A673 (cell line): ENCODE results near the gene M6PR. TPM values are rescaled to one million over a fixed set of nuclear protein-coding genes. Genes with fewer than 3 reads are reported as not detected.
"Not testable (repeated sequence)": the region's sequence is repeated elsewhere in the genome, so short reads cannot be mapped to it uniquely, and the experiment has no call there.

Source experiments
- BruUV-seq: library from RNA; stranded (reverse); fragments of 400-500 nt; replicated peaks from 2 replicates; lab custom pipeline; 2021; lab: Mats Ljungman, UMichigan
- CTCF ChIA-PET: fragments of 300-600 bp; sonication (Branson Sonifier 250); formaldehyde crosslinking; loops from one replicate; lab custom pipeline; 2022; ENCODE audit warnings: antibody characterized with exemption; lab: Charles Lee
- POLR2A ChIA-PET: fragments of 300-600 bp; sonication (Branson Sonifier 250); formaldehyde crosslinking; loops from one replicate; lab custom pipeline; 2022; ENCODE audit warnings: antibody characterized with exemption; ENCODE audit not compliant: low non-redundant PET; lab: Charles Lee
- DNase-seq: peaks from one replicate; pipeline ENCODE4 v3.0.0-alpha.2; 2015; ENCODE audit warnings: low spot score
- H3K27ac ChIP-seq: fragments of 200-600 bp; sonication (generic); 2 replicates; pipeline ENCODE4 v1.5.1; 2016; ENCODE audit warnings: mixed run types, low read depth, mild to moderate bottlenecking, mixed read lengths, antibody characterized with exemption, low read length; ENCODE audit not compliant: poor library complexity, severe bottlenecking
- H3K27me3 ChIP-seq: fragments of 200-600 bp; sonication (generic); replicated peaks from 2 replicates; pipeline ENCODE4 v1.6.1; 2017; ENCODE audit warnings: mixed run types, low read depth, mild to moderate bottlenecking, mixed read lengths, antibody characterized with exemption, low read length; ENCODE audit not compliant: insufficient read depth, poor library complexity
- H3K36me3 ChIP-seq: fragments of 200-600 bp; sonication (generic); 2 replicates; pipeline ENCODE4 v1.6.1; 2016; ENCODE audit warnings: mixed run types, mild to moderate bottlenecking, mixed read lengths, antibody characterized with exemption, low read length; ENCODE audit not compliant: insufficient read depth, poor library complexity, severe bottlenecking
- H3K4me1 ChIP-seq: fragments of 200-600 bp; sonication (generic); 2 replicates; pipeline ENCODE4 v1.6.1; 2017; ENCODE audit warnings: mixed run types, mild to moderate bottlenecking, mixed read lengths, antibody characterized with exemption, low read length; ENCODE audit not compliant: insufficient read depth, poor library complexity, severe bottlenecking
- H3K4me3 ChIP-seq: fragments of 200-600 bp; sonication (generic); 2 replicates; pipeline ENCODE4 v1.5.1; 2016; ENCODE audit warnings: low read depth, mixed run types, mild to moderate bottlenecking, mixed read lengths, low read length; ENCODE audit not compliant: poor library complexity, severe bottlenecking
- H3K9me3 ChIP-seq: fragments of 200-600 bp; sonication (generic); 2 replicates; pipeline ENCODE4 v1.6.1; 2016; ENCODE audit warnings: mixed run types, low read depth, mild to moderate bottlenecking, mixed read lengths, antibody characterized with exemption, low read length; ENCODE audit not compliant: poor library complexity, severe bottlenecking
- EZH2 ChIP-seq: fragments of 200-600 bp; sonication (generic); IDR thresholded peaks from 2 replicates; pipeline ENCODE4 v1.6.1; 2017; ENCODE audit warnings: borderline replicate concordance, low read depth, mild to moderate bottlenecking, mixed read lengths, antibody characterized with exemption, low read length; ENCODE audit not compliant: poor library complexity, severe bottlenecking
- intact Hi-C: fragments of 100-400 bp; cut with micrococcal nuclease; formaldehyde crosslinking; loops from one replicate; pipeline ENCODE4 v1.10.0; 2022; ENCODE audit not compliant: unreplicated experiment
- total RNA-seq: library from RNA; stranded (reverse); gene quantifications from 2 replicates; pipeline ENCODE4 v1.2.3, GENCODE V29; 2021
- TF ChIP-seq, protein P1 (sequence below): fragments of 300-800, 200-600 bp; sonication (generic); conservative IDR thresholded peaks from 2 replicates; pipeline ENCODE4 v1.5.1; 2017; ENCODE audit warnings: low read depth, mild to moderate bottlenecking, antibody characterized with exemption, low read length, moderate library complexity, mixed read lengths

M6PR gene
- total RNA-seq, 1 experiment from 2014 or later, result 160 TPM

DNA sequence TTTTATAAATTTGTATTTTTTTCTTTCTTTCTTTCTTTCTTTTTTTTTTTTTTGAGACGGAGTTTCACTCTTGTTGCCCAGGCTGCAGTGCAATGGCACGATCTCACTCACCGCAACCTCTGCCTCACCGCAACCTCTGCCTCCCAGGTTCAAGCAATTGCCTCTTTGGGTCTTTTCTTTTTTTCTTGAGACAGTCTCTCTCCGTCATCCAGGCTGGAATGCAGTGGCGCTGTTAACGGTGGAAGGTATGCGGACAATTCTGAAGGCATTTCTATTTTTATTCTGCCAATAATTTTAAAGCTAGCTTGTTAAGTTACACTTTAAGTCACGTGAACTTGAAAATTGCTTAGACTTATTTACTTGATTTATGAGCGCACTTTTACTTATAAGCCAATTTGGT lies 43.9 kb downstream of the M6PR start:
- ChIA-PET POLR2A (no interaction called here), CTCF (no interaction called here)
- Histone ChIP-seq H3K27ac (no peak overlapping the region), H3K4me1 (no peaks in the 10 kb centered on the region), H3K27me3 (no peaks in the 10 kb centered on the region), H3K4me3 (no peak overlapping the region), H3K36me3 (no peaks in the 10 kb centered on the region), H3K9me3 (no peaks in the 10 kb centered on the region)
- TF ChIP-seq EZH2, result no peak
- TF ChIP-seq, protein P1, sequence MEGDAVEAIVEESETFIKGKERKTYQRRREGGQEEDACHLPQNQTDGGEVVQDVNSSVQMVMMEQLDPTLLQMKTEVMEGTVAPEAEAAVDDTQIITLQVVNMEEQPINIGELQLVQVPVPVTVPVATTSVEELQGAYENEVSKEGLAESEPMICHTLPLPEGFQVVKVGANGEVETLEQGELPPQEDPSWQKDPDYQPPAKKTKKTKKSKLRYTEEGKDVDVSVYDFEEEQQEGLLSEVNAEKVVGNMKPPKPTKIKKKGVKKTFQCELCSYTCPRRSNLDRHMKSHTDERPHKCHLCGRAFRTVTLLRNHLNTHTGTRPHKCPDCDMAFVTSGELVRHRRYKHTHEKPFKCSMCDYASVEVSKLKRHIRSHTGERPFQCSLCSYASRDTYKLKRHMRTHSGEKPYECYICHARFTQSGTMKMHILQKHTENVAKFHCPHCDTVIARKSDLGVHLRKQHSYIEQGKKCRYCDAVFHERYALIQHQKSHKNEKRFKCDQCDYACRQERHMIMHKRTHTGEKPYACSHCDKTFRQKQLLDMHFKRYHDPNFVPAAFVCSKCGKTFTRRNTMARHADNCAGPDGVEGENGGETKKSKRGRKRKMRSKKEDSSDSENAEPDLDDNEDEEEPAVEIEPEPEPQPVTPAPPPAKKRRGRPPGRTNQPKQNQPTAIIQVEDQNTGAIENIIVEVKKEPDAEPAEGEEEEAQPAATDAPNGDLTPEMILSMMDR, result no peak
- BruUV-seq, result no TSS peak
- intact Hi-C loops, result no loop called here
- no peak for DNase-seq

DNA sequence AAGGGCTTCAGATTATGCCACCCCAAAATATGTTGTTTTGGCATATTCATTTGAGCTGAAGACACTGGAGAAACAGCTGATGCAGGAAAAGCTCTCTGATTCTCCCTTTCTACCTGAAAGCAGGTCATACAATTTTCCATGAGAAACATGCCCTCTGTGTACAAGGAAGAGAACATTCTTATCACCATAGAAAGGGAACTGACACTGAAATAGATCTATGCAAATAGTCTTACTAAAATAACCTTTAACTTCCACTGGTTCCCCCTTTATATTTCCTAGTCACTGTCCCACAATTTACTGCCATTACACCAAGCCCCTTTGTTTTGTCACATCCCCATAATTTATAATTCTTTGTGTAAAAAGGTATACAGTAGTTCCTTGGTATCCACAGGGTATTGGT lies 44.8 kb downstream of the M6PR start:
- ChIA-PET POLR2A (no interaction called here), CTCF (no interaction called here)
- TF ChIP-seq, protein P1, result no peak
- TF ChIP-seq EZH2, result no peak
- Histone ChIP-seq H3K4me3 (no peak overlapping the region), H3K36me3 (no peaks in the 10 kb centered on the region), H3K4me1 (no peaks in the 10 kb centered on the region), H3K27ac (no peak overlapping the region), H3K27me3 (no peaks in the 10 kb centered on the region), H3K9me3 (no peaks in the 10 kb centered on the region)
- no TSS peak for BruUV-seq
- DNase-seq, result no peak
- intact Hi-C loops, result no loop called here

DNA sequence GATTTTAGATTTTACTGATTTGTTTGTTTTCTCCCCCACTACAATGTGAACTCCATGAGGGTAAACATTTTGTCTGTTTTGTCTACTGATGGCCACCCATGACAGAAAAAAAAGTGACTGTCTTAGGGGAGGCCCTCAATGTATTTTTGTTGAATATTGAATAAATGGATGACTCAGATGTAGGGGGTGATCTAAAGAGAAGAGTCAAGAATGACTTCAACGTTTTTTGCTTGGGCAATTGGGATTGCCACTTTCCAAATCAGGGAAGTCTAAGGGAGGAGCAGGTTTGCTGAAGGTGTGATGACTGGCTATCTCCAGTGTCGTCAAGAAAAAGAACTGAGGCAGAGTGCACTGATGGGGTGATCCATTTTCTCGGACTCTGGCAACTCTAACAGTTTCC lies 45.8 kb downstream of the M6PR start:
- DNase-seq, result no peak
- CTCF ChIA-PET, result no interaction called here
- H3K27me3 ChIP-seq, result no peaks in the 10 kb centered on the region

DNA sequence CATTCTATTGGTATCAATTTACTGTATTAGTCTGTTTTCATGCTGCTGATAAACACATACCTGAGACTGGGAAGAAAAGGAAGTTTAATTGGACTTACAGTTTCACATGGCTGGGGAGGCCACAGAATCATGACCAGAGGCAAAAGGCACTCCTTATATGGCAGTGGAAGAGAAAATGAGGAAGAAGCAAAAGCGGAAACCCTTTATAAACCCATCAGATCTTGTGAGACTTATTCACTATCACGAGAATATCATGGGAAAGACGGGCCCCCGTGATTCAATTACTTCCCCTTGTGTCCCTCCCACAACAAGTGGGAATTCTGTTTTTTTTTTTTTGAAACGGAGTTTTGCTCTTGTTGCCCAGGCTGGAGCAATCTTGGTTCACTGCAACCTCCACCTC lies 46.7 kb downstream of the M6PR start:
- BruUV-seq, H3K9me3 ChIP-seq, H3K36me3 ChIP-seq, H3K27ac ChIP-seq, DNase-seq, POLR2A ChIA-PET, CTCF ChIA-PET, H3K4me3 ChIP-seq, intact Hi-C loops, H3K27me3 ChIP-seq, H3K4me1 ChIP-seq: not testable (repeated sequence)

More for the DNA sequence above, 45.8 kb downstream of the M6PR start:
- POLR2A ChIA-PET, result no interaction called here
- TF ChIP-seq EZH2, result no peak
- TF ChIP-seq, protein P1, result no peak
- H3K36me3 ChIP-seq, result no peaks in the 10 kb centered on the region
- no peaks in the 10 kb centered on the region for H3K4me1 ChIP-seq
- no peak overlapping the region for H3K27ac ChIP-seq
- intact Hi-C loops, result no loop called here
- BruUV-seq, result no TSS peak
- no peaks in the 10 kb centered on the region for H3K9me3 ChIP-seq
- H3K4me3 ChIP-seq, result no peak overlapping the region
